GM12875 (cell line): ENCODE data around the gene DACT1.

Experiments
- H3K4me3 ChIP-seq: one replicate; pipeline ENCODE4 v1.5.1; 2011; ENCODE audit warnings: low read depth, low read length, control low read depth
- TF ChIP-seq, protein P1 (sequence below): IDR thresholded peaks from 2 replicates; pipeline ENCODE4 v1.5.1; 2011; ENCODE audit warnings: low read depth, mild to moderate bottlenecking, control low read depth, inconsistent platforms, low read length, moderate library complexity, borderline replicate concordance; ENCODE audit not compliant: insufficient read depth

Gene DACT1

GRCh38 chr14:58697266-58697929 lies 59.6 kb downstream of the DACT1 start:
- H3K4me3 ChIP-seq: no peak overlapping the region
- TF ChIP-seq, protein P1, sequence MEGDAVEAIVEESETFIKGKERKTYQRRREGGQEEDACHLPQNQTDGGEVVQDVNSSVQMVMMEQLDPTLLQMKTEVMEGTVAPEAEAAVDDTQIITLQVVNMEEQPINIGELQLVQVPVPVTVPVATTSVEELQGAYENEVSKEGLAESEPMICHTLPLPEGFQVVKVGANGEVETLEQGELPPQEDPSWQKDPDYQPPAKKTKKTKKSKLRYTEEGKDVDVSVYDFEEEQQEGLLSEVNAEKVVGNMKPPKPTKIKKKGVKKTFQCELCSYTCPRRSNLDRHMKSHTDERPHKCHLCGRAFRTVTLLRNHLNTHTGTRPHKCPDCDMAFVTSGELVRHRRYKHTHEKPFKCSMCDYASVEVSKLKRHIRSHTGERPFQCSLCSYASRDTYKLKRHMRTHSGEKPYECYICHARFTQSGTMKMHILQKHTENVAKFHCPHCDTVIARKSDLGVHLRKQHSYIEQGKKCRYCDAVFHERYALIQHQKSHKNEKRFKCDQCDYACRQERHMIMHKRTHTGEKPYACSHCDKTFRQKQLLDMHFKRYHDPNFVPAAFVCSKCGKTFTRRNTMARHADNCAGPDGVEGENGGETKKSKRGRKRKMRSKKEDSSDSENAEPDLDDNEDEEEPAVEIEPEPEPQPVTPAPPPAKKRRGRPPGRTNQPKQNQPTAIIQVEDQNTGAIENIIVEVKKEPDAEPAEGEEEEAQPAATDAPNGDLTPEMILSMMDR: no peak
